HepG2 (cell line): ENCODE measurements around the gene GSK3B.

Source experiments
- ELF4 ChIP-seq: sonication (generic); formaldehyde crosslinking; IDR thresholded peaks from 2 replicates; pipeline ENCODE4 v1.5.0; 2020; ENCODE audit warnings: missing genetic modification reagents, mild to moderate bottlenecking, moderate library complexity, borderline replicate concordance
- GABPB1 ChIP-seq: IDR thresholded peaks from 2 replicates; pipeline ENCODE4 v1.6.1; 2016; ENCODE audit warnings: mild to moderate bottlenecking, missing genetic modification reagents, moderate library complexity, missing compliant biosample characterization
- RAD51 ChIP-seq: fragments of 450-650 bp; IDR thresholded peaks from 2 replicates; pipeline ENCODE4 v1.6.1; 2016; ENCODE audit warnings: borderline replicate concordance
- STAT5B ChIP-seq: sonication (generic); formaldehyde crosslinking; IDR thresholded peaks from 2 replicates; pipeline ENCODE4 v1.4.0; 2020; ENCODE audit warnings: missing genetic modification reagents
- YY1 ChIP-seq: IDR thresholded peaks from 2 replicates; pipeline ENCODE4 v1.6.1; 2011; ENCODE audit warnings: low read length, low read depth, moderate library complexity, mild to moderate bottlenecking; ENCODE audit not compliant: insufficient read depth, insufficient replicate concordance
- ZZZ3 ChIP-seq: sonication (generic); formaldehyde crosslinking; IDR thresholded peaks from 2 replicates; pipeline ENCODE4 v1.4.0; 2020; ENCODE audit warnings: missing genetic modification reagents, mild to moderate bottlenecking, borderline replicate concordance
- TF ChIP-seq, protein P1 (sequence below): sonication (generic); formaldehyde crosslinking; IDR thresholded peaks from 2 replicates; pipeline ENCODE4 v1.4.0; 2020; ENCODE audit warnings: mild to moderate bottlenecking, missing genetic modification reagents
- TF ChIP-seq, protein P2 (sequence below): sonication (generic); formaldehyde crosslinking; IDR thresholded peaks from 2 replicates; pipeline ENCODE4 v1.4.0; 2020; ENCODE audit warnings: missing genetic modification reagents

DNA sequence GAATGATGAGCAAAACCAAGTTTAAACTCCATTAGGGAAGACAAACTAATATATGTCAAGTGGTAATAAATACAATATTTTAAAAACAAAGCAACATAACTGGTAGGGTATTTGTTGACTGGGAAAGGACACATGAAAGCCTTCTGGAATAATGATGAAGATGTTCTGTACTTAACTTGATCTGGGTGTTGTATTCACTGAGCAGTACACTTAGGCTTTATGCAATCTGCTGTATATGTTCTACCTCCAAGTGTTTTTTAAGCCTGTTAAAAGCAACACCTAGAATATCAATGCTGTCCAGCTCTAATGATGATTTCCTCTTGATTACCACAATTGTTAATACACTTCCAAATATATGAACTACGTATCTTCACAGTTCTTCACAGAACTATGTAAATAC lies 46.6 kb downstream of the GSK3B start:
- TF ChIP-seq RAD51, result no peak
- TF ChIP-seq, protein P1, sequence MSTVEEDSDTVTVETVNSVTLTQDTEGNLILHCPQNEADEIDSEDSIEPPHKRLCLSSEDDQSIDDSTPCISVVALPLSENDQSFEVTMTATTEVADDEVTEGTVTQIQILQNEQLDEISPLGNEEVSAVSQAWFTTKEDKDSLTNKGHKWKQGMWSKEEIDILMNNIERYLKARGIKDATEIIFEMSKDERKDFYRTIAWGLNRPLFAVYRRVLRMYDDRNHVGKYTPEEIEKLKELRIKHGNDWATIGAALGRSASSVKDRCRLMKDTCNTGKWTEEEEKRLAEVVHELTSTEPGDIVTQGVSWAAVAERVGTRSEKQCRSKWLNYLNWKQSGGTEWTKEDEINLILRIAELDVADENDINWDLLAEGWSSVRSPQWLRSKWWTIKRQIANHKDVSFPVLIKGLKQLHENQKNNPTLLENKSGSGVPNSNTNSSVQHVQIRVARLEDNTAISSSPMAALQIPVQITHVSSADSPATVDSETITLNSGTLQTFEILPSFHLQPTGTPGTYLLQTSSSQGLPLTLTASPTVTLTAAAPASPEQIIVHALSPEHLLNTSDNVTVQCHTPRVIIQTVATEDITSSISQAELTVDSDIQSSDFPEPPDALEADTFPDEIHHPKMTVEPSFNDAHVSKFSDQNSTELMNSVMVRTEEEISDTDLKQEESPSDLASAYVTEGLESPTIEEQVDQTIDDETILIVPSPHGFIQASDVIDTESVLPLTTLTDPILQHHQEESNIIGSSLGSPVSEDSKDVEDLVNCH (CRISPR knock-in tag), result no peak
- no peak for TF ChIP-seq ELF4 (CRISPR knock-in tag)
- no peak for TF ChIP-seq ZZZ3 (CRISPR knock-in tag)
- TF ChIP-seq GABPB1 (CRISPR knock-in tag), result no peak
- no peak for TF ChIP-seq YY1
- TF ChIP-seq STAT5B, result no peak
- TF ChIP-seq, protein P2, sequence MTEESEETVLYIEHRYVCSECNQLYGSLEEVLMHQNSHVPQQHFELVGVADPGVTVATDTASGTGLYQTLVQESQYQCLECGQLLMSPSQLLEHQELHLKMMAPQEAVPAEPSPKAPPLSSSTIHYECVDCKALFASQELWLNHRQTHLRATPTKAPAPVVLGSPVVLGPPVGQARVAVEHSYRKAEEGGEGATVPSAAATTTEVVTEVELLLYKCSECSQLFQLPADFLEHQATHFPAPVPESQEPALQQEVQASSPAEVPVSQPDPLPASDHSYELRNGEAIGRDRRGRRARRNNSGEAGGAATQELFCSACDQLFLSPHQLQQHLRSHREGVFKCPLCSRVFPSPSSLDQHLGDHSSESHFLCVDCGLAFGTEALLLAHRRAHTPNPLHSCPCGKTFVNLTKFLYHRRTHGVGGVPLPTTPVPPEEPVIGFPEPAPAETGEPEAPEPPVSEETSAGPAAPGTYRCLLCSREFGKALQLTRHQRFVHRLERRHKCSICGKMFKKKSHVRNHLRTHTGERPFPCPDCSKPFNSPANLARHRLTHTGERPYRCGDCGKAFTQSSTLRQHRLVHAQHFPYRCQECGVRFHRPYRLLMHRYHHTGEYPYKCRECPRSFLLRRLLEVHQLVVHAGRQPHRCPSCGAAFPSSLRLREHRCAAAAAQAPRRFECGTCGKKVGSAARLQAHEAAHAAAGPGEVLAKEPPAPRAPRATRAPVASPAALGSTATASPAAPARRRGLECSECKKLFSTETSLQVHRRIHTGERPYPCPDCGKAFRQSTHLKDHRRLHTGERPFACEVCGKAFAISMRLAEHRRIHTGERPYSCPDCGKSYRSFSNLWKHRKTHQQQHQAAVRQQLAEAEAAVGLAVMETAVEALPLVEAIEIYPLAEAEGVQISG, result no peak
